ENCODE data around the gene SULF2.
A peak's percentile ranks its signal among the peaks of the same experiment; 100 is the strongest.

Gene SULF2

DNA sequence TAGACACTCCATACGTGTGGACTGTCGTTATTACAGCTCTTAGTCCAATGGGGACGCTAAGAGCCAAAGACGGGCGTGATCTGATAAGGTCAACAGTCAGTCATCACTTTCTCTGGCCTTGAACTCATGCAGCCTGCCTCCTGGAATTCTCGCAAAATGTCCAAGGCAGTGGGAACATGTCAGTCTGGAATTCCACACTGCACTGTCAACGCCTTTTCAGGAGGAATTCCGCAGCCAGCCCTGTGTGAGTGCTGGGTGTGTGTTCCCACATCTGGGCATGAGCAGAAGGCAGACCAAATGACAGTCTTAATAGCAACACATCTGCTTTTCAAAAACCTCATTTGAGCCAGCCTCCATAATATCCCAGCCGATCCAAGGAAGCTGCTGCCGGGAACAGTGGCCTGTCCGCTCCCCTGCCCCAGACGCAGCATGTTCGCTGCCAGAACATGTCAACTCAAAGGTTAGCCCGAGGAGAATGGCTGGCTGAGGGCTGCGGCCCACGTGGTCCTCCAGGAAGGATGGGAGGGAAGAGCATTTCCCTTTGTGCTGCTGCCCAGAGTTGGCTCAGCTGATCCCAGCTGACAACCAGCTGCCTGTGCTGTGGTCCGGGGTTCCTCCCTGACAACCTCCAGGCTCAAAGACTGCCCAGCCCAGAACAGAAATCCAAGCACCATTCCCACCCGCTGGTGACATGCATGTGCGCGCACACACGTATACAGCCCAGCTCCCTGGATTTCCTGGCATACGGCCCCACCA is 103.1 kb downstream of the SULF2 start:
- no peak for DNase-seq

GRCh38 chr20:47680804-47681529 is 104.3 kb downstream of the SULF2 start:
- DNase-seq: no peak

- no peak for DNase-seq
Measured at GRCh38 chr20:47679462-47679861, 105.8 kb downstream of the SULF2 start.

DNA sequence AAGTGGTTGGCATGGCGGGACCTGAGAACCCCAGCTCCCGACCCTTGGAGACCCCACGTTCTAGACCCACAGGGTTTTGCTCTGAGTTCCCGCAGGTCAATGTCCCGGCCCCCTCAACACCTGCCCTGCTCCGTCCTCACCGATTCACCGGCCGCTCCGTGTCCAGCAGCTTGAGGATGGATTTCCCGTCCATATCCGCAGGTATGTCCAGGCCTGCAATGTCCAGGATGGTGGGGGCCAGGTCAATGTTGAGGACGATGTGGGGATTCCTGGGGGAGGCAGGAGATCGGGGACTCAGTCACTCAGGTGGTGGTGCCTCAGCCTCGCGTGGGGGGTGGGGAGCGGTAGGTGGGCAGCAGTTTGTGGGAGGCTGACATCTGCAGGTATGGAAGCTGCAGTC is 106.7 kb downstream of the SULF2 start:
- DNase-seq: no peak

DNA sequence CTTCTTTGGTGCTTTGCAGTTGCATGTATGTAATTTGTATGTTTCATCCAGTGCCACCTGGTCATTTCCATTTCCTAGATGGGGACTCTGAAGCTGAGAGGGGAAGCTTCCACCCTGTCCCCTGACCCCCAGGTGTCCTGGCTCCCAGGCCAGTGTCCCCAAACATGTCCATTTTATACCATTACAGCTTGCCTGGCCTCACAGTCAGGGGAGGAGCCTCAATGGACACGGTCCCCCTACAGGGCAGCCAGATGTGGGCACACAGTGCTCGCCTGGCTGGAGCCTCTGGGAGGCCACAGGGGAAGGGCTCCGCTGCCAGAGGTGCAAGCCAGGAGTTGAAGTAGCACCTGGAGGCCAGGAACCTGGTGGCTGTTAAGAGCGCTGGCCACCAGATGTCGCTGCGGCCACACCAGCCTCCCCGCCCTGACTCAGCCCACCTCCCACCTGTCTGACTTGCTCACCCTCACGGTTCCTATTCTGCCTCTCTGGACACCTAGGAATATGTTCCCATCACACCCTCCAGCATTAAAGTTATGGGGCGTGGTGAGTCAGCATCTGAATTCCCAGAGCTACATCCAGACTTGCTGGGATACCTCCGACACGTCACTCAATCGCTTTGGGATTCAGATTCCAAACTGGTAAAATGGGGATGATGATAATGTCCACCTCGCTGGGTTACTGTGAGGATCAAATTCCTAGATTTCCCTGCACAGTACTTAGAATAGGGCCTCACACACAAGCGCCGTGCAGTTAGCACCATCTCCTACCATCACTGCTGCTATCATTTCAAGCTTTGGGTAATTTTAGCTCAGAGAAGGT is 107.4 kb downstream of the SULF2 start:
- peak in 5 of 6 experiments; percentile 9 to 50 (median 45) for DNase-seq

DNA sequence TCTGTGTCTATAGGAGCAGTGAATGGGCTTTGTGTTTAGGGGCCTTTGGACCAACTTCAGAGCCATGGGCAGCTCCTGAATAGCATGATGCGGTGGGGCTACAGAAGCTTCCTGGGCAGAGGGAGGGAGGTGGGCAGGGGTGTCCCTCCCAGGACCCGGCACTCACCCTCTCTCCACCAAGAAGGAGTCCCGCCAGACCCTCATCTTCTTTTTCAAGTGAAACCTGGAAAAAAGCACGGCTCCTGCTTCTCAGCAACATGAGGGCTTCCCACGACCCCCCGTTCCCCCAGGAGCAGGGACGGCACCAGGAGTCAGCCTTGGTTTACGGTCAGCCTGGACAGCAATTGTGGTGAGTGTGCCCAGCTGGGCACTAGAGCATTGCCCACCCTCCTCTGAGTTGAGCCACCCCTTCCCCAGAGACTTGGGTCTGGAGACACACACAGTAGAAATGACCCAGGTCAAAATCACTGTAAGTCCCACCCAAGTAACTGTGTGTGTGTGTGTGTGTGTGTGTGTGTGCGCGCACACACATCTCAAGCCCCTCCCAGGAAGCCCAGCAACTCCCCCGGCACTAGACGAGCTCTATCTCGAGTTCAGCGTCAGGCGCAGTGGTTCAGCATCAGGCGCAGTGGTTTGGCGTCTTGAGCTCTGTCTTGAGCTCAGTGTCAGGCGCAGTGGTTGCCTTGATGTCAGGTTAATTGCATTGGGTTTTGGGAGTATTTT is 108.2 kb downstream of the SULF2 start:
- no peak for DNase-seq

- DNase-seq: no peak
Measured at GRCh38 chr20:47676219-47676721, 109.0 kb downstream of the SULF2 start.

DNA sequence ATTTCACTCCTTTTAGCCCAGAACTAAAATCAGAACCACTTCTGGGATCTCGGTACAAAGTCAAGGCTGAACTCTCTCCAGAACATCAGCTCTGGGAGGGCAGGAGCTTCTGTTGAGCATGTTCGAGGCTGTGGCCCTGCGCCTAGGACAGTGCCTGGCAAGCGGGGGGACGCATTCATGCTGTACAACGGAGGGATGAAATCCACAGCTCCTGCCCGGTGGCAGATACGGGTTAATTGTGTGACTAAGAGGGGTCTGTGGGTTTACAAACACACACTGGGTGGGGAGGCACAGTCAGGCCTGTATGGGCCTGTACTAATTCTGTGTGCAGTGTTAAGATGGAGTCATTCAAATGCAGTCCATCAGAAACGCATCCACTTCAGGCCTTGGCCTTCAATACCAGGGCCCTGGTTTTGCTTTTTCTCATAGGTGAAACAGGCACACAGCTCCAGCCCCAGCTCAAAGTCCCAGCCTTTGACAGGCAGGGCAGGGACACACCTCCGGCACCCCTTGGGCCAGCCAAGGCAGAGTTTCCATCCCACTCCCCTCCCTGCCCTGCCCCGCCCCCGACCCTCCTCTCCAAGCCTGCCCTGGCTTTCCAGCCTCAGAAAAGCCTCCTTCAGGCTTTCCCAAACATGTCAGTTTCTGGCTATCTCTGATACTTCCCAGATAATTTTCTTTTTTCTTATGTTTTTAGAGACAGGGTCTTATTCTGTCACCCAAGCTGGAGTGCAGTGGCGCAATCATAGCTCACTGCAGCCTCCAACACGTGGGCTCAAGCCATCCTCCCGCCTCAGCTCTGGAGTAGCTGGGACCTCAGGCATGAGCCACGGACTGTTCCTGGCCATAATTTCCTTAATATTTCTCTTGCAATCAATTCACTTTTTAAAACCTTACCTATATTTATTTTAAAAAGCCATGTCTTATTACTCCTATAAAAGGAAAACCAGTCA is 109.8 kb downstream of the SULF2 start:
- no peak for DNase-seq

GRCh38 chr20:47674686-47675085 is 110.6 kb downstream of the SULF2 start:
- no peak for DNase-seq

GRCh38 chr20:47674145-47674544 is 111.1 kb downstream of the SULF2 start:
- DNase-seq: no peak

- no peak for DNase-seq
Measured at GRCh38 chr20:47673671-47673955, 111.7 kb downstream of the SULF2 start.

- DNase-seq: no peak
Measured at GRCh38 chr20:47672886-47673670, 112.2 kb downstream of the SULF2 start.

DNA sequence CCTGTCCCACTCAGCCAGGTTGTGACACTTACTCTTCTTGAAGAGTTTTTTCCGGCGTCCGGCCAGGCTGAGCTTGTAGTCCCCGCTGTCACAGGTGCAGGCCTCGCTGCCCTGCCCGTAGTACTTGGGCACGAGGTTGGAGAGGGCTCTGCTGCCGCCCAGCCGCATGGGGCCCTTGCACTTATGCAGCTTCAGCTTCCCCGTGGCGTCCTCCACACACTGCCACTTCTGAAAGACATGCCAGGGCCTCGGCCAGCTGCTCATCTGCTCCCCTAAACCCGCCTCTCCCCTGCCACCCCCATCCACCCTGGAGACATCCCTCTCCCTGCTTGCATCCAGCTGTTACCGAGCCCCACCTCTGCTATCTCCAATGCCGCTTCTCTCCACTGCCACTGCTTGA is 113.1 kb downstream of the SULF2 start:
- no peak for DNase-seq

DNA sequence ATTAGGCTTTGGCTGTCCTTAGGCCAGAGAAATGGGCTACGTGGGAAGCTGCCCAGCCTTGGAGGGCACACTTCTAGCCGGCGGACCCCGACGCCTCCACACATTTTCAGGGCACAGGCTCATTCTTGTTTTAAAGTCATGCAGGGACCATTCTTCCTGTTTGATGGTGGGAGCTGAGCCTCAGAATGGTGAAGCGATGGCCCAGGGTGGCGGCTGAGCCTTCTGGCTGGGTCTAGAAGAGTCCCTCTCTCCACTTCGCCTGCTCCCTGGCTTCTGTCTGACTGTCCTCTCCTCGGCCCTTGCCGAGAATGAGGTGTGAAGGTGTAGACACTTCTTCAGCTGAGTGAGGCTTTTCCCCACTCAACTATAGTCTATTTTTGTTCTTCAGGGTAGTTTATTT is 114.4 kb downstream of the SULF2 start:
- DNase-seq: no peak

- DNase-seq: no peak
Measured at GRCh38 chr20:47669927-47670890, 115.1 kb downstream of the SULF2 start.

DNA sequence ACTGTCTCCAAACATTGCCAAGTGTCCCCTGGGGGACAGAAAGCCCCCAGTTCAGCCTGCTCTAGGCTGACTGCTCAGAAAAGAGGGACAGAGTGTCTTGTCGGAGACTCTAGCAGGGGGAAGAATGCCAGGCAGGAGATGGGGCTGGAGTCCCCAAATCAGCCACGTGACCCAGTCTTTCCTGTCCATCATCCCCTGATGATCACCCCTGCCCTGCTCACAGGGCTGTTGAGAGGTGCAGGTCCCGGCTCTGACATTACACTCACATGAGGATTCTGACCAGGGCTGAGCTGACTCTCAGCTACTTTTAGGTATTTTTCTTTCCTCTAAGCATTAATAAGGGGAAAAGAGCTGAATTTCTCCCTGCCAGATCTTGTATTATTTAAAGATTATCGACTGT is 115.8 kb downstream of the SULF2 start:
- DNase-seq: no peak

GRCh38 chr20:47669152-47669425 is 116.2 kb downstream of the SULF2 start:
- DNase-seq: no peak

DNA sequence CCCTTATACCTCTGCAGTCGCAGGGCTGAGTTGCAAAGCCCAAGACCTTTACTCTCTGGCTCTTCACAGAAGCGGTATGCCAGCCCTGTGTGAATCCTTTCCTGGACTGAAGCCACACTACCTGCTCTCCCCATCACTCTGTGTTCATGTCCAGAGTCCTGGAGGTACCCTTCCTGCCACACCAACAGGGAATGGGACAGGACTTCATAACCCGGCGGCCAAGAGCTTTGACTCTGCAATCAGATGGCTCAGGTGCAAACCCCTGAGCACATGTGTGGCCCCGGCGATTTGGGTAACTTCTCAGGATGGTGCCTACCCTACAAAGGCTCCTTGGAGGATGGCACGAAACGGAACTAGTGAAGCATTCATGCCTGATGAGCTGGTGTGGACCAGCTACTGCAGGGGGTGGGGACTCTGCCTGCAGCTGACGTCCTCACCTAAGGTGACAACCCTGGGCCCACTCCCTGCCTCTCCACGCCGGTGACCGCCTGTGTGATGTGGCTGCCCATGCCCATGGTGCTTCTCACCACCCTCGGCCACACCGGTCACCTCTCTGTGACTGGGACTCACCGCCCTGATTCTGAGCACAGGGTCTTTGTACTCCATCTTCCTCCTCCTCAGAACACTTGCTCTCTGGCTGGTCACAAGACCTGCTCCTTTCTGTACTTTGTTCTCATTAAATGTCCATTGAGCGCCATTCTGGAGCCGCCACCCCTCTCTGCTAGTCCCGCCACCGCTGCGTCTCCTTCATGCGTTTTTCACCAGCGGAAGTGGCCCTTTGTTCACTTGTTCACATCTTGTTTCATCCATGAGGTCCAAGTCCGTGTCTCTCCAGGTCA is 116.7 kb downstream of the SULF2 start:
- no peak for DNase-seq
